Ecto neural progenitor cell (in vitro differentiated cells): ENCODE measurements around the gene CALCB.
"Not testable (repeated sequence)": the region's sequence is repeated elsewhere in the genome, so short reads cannot be mapped to it uniquely, and the experiment has no call there.

ENCODE experiments used
- DNase-seq: peaks from one replicate; pipeline ENCODE4 v3.0.0-alpha.2; 2018; ENCODE audit warnings: low spot score

CALCB gene, protein sequence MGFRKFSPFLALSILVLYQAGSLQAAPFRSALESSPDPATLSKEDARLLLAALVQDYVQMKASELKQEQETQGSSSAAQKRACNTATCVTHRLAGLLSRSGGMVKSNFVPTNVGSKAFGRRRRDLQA

DNA sequence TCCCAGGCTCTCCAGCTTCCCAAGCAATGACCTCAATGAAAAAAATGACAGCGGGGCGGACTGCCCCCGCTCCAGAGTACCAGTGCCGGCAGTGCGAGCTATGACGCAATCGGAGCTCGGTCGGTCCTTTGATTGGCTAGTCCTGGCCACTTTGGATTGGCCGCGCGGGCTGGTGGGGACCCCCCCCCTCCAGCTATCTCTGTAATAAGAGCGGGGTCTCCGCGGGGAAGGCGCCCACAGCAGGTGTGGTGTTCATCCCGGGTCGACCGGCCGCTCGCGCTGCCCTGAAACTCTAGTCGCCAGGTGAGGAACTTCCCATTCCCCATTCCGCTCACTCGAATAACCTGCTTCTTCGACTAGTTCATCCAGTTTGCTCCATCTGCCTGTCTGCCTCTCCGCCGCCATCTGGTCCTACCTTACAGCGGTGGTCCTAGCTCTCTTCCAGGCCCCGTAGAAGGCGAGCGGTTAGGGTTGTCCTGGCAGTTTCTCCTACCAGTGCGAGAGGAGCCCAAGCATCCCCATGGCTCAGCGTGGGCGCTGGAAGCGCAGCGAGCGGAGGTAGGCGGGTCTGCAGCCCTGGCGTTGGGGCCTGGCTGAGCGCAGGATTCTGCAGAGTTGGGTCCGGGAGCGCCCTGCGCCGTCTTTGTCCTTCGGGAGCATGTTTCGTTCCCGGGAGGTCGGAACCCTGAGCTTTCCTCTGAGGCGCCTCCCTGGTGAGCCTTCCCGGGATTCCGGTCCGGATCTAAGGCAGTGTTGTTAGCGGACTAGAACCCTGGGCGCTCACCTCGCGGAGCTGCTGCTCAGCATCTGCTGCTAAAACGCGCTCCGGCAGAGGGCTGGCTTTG lies at the start of gene CALCB:
CALCB (plus strand) TSS at position 233 of the 845 bp plus-strand sequence. CDS start 1,126 bp downstream, outside the sequence.
- DNase-seq, result peak; percentile 70

DNA sequence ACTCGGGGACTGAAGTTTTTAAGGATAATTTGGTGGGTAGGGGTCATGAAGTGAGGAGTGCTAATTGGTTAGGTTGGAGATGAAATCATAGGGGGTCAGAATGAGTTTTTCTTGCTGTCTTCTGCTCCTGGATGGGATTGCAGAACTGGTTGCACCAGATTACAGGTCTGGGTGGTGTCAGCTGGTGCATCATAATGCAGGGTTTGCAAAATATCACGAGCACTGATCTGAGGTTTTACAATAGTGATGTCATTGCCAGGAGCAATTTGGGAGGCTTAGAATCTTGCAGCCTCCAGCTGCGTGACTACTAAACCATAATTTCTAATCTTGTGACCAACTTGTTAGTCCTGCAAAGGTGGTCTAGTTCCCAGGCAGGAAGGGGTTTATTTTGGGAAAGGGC lies 46.4 kb upstream of the CALCB start:
- no peak for DNase-seq

GRCh38 chr11:15027956-15028355 lies 45.4 kb upstream of the CALCB start:
- no peak for DNase-seq

DNA sequence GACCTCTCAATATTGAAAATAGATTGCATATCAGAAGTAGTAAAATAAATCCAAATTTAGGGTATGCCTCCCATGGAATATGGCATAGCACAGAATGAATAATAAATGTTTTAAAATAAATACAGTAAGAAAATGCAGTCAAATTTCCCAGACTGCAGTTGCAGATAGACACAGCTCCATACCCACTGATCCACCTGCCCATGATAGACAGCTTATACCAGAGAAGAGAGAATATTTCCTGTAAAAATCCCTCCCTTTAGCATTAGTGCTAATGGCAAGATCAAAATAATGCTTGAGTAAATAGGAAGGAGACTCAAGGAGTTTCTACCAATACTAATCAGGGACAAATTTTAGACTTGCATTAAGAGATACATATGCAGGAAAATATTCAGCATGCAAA lies 45.0 kb upstream of the CALCB start:
- DNase-seq, result no peak

GRCh38 chr11:15031945-15032344 lies 41.4 kb upstream of the CALCB start:
- not testable (repeated sequence) for DNase-seq

DNA sequence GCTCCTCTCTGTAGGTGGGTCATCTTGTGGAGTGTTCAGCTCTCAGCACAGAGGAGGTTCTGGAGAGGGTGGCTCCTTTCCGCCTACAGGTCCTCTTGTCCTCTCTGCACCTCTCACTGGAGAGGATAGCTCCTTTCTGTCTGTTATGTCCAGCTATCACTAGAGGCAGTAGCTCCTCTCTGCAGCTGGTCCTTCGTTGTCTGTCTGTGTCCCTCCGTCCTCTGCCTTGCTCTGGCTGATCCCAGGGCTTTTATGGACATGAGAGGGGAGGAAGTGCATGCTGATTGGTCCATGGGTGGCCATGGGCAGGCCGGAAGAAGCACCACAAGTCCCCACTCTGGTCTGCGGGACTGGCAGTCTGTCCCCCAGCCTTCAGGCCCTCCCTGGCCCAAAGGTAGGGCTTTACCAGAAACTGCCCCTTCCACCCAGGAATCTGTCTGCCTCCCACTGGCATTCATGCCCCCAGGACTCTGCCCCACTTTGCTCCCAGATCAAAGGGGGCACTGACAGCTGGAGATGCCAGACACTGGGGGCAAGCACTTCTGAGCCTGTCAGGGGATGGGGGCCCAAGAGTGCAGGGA lies 38.6 kb upstream of the CALCB start:
- DNase-seq, result no peak

- peak; percentile 47 for DNase-seq
Observed at GRCh38 chr11:15035283-15035682, 38.1 kb upstream of the CALCB start.

- DNase-seq, result no peak
Observed at GRCh38 chr11:15038963-15039362, 34.4 kb upstream of the CALCB start.

DNA sequence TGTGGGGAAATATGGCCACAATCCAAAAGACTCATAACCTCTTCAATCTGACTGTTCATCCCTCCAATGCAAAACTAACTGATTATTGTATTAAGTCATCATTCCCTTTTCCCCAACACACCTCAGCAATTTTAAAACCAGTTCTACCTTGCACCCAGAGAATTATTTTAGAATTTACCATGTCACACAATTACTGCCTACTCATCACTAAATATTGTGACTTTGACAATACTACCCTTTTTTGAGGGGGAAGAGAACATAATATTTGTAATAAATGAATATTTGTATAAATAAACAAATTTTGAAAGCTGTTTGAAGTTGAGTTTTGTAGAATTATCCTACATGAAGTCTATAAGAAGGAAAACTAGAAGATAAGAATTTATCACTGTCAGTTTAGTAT lies 28.2 kb upstream of the CALCB start:
- DNase-seq, result no peak

- DNase-seq, result no peak
Observed at GRCh38 chr11:15045891-15046290, 27.5 kb upstream of the CALCB start.

DNA sequence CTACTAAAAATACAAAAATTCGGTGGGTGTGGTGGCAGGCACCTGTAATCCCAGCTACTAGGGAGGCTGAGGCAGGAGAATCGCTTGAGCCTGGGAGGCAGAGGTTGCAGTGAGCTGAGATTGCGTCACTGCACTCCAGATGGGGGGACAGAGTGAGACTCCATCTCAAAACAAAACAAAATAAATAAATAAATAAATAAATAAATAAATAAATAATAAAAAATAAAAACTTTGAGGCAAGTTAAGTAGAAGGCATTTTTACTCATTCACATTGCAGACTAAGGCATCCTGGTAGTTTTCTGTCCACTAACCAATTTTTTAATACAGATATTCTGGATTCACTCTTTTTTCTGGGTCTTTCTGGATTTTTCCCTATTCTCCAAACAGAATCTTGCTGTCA lies 26.7 kb upstream of the CALCB start:
- not testable (repeated sequence) for DNase-seq

DNA sequence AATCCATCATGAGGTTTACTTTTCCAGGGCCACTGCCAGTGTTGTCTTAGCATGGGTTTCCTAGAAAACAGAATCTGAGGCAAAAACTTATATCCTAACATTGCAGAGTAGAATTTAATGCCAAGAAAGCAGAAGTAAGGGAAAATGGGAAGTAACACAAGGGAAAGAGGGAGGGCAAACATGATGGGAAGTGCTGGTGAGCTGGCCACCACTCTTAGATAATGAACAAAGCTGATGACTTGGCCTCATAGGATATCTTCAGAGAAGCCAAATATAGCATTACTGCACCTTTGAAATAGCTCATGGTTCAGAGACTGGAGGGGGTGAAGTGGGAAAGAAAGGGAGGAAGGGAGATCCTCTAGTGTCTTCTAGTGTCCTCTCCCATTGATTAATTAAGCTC lies 24.8 kb upstream of the CALCB start:
- DNase-seq, result no peak

- DNase-seq, result no peak
Observed at GRCh38 chr11:15053191-15053685, 20.2 kb upstream of the CALCB start.

DNA sequence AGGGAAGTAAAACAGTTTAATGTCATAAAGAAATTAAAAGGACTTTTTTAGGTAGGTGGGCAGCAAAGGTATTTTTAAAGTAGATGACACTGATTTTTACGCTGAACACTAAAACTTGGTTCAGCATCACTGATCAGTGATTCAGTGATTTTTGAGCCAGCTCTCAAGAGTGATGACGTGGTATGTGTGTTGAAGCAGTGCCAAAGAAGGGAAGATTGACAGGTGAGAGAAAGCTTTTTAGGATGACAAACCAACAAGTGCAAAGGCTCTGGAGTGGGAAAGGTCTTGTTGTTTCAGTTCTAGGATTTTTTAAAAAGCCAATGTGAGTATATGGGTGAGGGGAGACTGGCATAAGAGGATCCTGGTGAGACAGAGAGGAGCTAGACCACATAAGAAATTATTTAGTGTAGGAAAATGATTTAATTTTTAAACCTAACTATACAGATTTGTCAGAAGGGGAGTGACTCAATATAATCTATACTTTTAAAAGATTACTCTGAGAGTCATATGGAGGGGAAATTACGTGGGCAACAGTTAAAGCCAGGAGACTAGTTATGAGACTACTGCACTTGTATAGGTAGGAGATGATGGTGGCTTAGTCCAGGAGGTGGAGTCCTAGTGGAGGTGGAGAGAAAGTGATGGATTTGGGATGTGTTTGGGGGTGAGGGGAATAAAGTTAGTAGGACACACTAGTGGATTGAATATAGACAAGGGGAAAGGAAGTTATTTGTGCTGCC lies 17.6 kb upstream of the CALCB start:
- no peak for DNase-seq

DNA sequence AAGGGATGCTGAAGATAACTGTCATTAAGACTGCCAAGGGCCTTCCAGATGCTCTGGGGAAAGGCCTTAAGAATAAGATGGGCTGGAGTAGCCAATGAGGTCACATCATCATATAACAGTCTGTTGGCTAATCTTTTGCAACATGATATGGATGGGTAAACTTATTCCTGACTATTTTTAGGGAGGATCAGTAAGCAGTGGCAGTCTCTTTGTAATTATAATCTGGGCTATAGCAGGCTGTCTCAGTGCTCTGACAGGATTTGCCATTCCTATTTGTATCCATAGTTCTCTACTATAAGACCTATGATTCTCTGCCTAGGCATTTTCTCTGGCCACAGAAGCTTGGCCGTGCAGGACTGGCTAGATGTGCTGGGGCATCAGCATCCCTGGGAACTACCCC lies 16.1 kb upstream of the CALCB start:
- DNase-seq, result no peak

DNA sequence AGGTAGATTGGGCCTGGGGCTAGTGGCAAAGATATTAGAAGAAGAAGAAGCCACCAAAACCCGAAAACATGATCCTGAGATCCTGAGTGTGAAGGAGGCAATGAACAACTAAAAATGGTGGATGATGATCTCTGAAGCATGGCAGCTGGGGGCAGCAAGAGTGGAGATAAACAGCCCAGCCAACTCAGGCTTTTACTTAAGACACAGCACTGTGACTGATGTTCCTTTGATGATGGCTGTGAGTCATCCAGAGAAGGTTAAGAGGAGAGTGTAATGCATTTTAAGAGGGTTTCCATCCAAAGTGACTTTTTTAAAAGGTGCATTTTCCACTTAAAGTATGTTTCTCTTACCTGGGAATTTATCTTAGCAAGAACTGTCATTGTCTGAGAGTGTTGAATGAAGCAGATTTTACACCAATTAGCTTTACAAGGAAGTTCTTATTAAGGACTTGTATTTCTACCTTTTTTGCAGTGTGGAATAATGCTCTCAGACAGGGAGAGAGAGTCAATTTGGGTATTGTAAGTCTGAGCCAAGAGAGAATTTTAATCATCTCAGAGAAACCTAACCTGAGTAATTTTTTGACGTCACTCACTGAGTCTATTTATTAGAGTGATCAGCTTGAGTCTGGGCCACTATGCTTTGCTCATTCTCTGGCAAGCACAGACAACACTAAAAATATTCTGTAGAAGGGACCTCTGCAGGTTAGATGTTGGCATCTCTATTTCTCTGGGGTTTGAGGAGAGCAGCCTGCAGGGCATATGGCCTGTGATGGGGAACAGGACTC lies 14.1 kb upstream of the CALCB start:
- no peak for DNase-seq

DNA sequence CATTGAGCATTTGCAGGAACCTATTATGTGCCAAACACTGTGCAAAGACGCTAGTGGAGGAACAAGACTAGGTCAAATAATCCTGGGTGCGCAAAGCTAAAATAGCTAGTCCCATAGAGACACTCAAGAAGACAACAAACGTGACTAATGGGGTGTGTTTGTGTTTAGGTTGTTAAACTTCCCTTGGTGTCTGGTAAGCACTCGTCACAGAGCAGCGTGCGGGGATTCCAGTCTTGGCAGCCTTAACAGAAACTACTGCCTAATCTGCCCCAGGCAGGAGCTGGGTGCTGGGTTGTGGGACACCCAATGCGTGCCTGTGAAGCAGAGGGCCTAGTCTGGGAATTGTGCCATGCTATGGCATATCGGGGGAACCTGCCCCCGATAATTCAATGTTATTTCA lies 10.8 kb upstream of the CALCB start:
- no peak for DNase-seq

GRCh38 chr11:15069751-15070150 lies 3.6 kb upstream of the CALCB start:
- not testable (repeated sequence) for DNase-seq

GRCh38 chr11:15071556-15072255 lies 1.7 kb upstream of the CALCB start:
- no peak for DNase-seq

DNA sequence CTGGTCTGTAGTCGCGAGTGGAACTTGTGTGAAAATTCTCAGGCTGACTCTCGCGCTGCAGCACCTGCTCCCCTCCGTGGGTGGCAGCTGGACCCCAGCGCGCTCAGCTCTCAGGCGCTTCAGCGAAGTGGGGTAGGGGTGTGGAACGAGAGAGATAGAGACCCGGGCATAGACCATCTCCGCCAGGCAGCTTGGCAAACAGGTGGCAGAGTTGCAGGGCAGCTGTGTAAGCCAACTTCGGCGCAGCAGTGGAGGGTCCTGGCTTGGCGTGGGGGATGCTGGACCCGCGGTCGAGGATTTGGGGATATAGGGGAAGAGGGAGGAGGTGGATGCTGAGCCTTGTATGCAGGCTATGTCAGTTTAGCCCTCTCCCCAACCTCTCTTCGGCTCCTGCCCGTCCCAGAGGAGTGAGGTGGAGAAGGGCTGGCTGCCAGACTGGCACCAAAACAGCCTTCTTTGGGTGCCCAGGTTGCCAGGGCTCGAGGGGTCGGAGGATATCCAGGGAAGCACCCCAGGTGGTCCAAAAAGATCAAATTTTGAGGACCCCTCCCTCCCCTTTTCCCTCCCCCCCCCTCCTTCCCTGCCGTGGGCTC lies 746 bp upstream of the CALCB start:
- no peak for DNase-seq
